Measurements from ENCODE around the gene ADGRE3.

ADGRE3 gene, protein sequence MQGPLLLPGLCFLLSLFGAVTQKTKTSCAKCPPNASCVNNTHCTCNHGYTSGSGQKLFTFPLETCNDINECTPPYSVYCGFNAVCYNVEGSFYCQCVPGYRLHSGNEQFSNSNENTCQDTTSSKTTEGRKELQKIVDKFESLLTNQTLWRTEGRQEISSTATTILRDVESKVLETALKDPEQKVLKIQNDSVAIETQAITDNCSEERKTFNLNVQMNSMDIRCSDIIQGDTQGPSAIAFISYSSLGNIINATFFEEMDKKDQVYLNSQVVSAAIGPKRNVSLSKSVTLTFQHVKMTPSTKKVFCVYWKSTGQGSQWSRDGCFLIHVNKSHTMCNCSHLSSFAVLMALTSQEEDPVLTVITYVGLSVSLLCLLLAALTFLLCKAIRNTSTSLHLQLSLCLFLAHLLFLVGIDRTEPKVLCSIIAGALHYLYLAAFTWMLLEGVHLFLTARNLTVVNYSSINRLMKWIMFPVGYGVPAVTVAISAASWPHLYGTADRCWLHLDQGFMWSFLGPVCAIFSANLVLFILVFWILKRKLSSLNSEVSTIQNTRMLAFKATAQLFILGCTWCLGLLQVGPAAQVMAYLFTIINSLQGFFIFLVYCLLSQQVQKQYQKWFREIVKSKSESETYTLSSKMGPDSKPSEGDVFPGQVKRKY

DNA sequence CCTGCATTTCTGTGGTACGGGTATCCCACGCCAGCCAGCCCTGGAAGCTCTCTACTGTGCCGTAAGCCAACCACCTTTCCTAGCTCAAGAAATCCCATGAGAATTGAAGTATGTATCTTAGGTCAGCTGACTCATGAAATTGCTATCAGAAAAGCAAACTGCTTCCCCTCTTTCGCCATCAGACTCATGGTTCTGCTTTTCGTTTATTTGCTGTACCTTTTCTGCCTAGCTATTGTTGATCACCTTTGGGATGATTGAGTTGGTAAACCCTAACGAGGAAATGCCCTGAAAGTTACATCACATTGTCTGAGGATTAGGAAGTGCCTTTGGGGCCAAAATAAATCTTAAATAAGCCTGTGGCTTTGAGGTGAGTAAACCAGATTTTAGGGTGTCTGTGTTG lies at the start of gene ADGRE3:
ADGRE3 (minus strand) TSS at position 81 of the 400 bp plus-strand sequence; CDS start at position 7, 74 bp downstream.
- H3K9me3 Mint-ChIP-seq = no peaks in the 10 kb centered on the region
- H3K27ac Mint-ChIP-seq = no peak within 1 kb of the TSS
- peaks cover 4% of the 10 kb centered on the region for H3K36me3 Mint-ChIP-seq (ENCODE audit: low read depth)
- H3K4me3 Mint-ChIP-seq = no peak within 1 kb of the TSS
- H3K27me3 Mint-ChIP-seq = peaks cover 35% of the 10 kb centered on the region
- H3K4me1 Mint-ChIP-seq (ENCODE audit: low read depth) = peaks cover 19% of the 10 kb centered on the region

DNA sequence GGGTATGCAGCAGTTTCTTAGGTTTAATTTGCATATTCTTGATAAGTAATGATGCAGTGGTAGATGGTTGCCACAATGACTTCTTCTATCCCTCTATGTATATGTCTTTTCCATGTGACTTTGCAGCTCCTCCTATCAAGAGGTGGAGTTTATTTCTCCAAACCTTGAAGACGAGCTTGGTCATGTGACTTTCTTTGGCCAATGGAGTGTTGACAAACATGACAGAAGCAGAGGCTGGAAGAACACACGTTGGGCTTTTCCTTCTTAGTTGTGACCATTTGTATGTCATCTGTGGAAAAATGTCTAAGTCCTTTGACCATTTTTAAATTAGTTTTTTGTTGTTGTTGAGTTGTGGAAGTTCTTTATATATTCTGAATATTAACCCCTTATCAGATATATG lies 47.5 kb upstream of the ADGRE3 start:
- no peak overlapping the region for H3K27ac Mint-ChIP-seq
- no peaks in the 10 kb centered on the region for H3K27me3 Mint-ChIP-seq
- peaks cover 59% of the 10 kb centered on the region for H3K9me3 Mint-ChIP-seq
- peaks cover 83% of the 10 kb centered on the region for H3K36me3 Mint-ChIP-seq (ENCODE audit: low read depth)
- H3K4me3 Mint-ChIP-seq = no peak overlapping the region
- H3K4me1 Mint-ChIP-seq (ENCODE audit: low read depth) = no peaks in the 10 kb centered on the region

DNA sequence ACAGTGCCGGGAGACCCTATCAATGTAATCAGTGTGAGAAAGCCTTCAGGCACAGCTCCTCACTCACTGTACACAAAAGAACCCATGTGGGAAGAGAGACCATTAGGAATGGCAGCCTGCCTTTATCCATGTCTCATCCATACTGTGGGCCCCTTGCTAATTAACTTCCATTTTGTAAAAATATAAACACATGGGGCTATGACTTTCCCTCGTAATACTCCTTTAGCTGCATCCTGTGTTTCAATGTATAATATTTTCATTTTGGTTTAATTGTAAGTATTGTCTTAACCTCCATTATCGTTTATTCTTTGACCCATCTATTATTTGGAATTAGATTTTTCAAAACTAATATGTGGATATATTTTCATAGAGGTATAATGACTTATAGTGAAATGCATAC lies 44.5 kb upstream of the ADGRE3 start:
- Mint-ChIP-seq H3K27me3 (no peaks in the 10 kb centered on the region), H3K9me3 (peaks cover 63% of the 10 kb centered on the region), H3K36me3 (ENCODE audit: low read depth) (peaks cover 98% of the 10 kb centered on the region), H3K27ac (no peak overlapping the region), H3K4me1 (ENCODE audit: low read depth) (no peaks in the 10 kb centered on the region), H3K4me3 (no peak overlapping the region)

DNA sequence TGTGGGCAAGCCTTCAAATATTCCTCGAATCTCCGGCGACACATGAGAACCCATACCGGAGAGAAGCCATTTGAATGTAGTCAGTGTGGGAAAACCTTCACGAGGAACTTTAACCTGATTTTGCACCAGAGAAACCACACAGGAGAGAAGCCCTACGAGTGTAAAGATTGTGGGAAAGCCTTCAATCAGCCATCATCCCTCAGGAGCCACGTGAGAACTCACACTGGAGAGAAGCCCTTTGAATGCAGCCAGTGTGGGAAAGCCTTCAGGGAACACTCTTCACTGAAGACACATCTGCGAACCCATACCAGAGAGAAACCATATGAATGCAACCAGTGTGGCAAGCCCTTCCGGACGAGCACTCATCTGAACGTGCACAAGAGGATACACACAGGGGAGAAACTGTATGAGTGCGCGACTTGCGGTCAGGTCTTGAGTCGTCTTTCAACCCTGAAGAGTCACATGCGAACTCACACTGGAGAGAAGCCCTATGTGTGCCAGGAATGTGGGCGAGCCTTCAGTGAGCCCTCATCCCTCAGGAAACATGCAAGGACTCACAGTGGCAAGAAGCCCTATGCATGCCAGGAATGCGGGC lies 44.0 kb upstream of the ADGRE3 start:
- peaks cover 98% of the 10 kb centered on the region for H3K36me3 Mint-ChIP-seq (ENCODE audit: low read depth)
- no peaks in the 10 kb centered on the region for H3K4me1 Mint-ChIP-seq (ENCODE audit: low read depth)
- H3K27me3 Mint-ChIP-seq = no peaks in the 10 kb centered on the region
- H3K9me3 Mint-ChIP-seq = peaks cover 68% of the 10 kb centered on the region
- no peak overlapping the region for H3K27ac Mint-ChIP-seq
- no peak overlapping the region for H3K4me3 Mint-ChIP-seq

DNA sequence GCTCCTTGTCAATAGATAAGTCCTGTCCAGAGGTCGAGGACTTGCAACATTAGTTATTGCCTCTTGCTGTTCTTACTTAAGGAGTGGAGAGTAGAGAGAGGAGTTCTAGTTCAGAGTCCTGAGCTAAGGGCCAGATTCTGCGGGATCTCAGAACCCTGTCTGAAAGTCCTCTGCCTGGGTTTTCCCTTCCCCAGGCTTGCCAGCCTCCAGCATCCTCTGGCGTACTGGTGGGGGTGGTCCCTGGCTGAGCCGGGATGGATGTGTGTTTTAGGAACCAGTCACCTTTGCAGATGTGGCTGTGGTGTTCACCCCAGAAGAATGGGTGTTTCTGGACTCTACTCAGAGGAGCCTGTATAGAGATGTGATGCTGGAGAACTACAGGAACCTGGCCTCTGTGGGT lies 41.2 kb upstream of the ADGRE3 start:
- H3K27me3 Mint-ChIP-seq = no peaks in the 10 kb centered on the region
- peaks cover 97% of the 10 kb centered on the region for H3K36me3 Mint-ChIP-seq (ENCODE audit: low read depth)
- H3K4me3 Mint-ChIP-seq = no peak overlapping the region
- no peak overlapping the region for H3K27ac Mint-ChIP-seq
- H3K4me1 Mint-ChIP-seq (ENCODE audit: low read depth) = no peaks in the 10 kb centered on the region
- peaks cover 71% of the 10 kb centered on the region for H3K9me3 Mint-ChIP-seq

DNA sequence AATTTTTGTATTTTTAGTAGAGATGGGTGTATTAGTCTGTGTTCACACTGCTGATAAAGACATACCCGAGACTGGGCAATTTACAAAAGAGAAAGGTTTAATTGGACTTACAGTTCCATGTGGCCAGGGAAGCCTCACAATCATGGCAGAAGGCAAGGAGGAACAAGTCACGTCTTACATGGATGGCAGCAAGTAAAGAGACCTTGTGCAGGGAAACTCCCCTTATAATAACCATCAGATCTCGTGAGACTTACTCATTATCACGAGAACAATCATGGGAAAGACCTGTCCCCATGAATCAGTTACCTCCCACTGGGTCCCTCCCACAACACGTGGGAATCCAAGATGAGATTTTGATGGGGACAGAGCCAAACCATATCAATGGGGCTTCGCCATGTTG lies 29.8 kb upstream of the ADGRE3 start:
- Mint-ChIP-seq H3K27ac (no peak overlapping the region), H3K9me3 (no peaks in the 10 kb centered on the region), H3K4me1 (ENCODE audit: low read depth) (no peaks in the 10 kb centered on the region), H3K4me3 (no peak overlapping the region), H3K36me3 (ENCODE audit: low read depth) (peaks cover 78% of the 10 kb centered on the region), H3K27me3 (no peaks in the 10 kb centered on the region)

DNA sequence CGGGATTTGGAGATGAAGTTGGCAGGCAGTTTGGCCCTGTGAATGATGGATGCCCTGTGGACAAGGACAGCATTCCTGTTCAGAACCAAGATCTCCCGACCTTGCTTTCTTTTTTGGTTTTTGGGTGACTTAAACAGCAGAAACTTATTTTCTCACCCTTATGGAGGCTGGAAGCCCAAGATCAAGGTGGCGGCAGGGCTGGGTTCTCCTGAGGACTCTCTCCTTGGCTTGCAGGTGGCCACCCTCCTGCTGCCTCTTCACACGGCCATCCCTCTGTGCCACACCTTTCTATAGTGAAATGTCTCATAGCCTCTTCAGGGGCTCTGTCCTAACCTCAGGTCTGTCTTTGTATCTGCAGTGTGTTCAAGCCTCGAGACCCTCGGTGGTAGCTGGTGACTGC lies 29.2 kb upstream of the ADGRE3 start:
- H3K4me3 Mint-ChIP-seq = no peak overlapping the region
- H3K36me3 Mint-ChIP-seq (ENCODE audit: low read depth) = peaks cover 77% of the 10 kb centered on the region
- H3K9me3 Mint-ChIP-seq = no peaks in the 10 kb centered on the region
- no peaks in the 10 kb centered on the region for H3K27me3 Mint-ChIP-seq
- H3K4me1 Mint-ChIP-seq (ENCODE audit: low read depth) = no peaks in the 10 kb centered on the region
- H3K27ac Mint-ChIP-seq = no peak overlapping the region

DNA sequence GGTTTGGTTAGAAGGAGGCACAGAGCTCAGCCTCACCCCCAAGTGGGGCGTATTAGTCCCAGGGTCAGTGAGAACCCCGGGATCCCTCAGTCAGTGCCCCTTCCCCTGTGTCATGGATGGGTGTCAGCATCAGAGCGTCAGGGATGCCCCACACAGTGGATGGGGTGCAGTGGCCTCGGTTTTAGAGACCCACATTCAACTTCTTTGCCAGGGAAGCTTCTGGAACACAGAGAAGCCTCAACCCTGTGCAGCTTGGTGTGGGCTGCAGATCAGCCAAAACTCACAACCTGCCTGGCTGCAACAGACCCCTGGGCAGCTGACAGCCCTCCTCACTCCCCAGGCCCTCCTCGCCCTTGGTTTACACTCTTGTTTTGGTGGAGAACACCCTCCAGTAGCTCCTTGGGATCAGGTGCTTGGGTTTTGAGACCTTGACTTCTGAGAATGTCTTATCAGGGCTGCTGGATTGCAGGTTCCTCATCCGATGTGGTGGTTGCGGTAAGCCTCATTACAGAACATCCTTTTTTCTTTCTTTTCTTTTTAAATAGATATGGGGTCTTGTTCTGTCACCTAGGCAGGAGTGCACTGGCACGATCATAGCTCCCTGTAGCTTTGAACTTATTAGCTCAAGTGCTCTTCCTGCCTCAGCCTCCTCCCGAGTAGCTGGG lies 26.2 kb upstream of the ADGRE3 start:
- no peaks in the 10 kb centered on the region for H3K9me3 Mint-ChIP-seq
- H3K27ac Mint-ChIP-seq = no peak overlapping the region
- H3K4me1 Mint-ChIP-seq (ENCODE audit: low read depth) = no peaks in the 10 kb centered on the region
- H3K27me3 Mint-ChIP-seq = no peaks in the 10 kb centered on the region
- H3K4me3 Mint-ChIP-seq = no peak overlapping the region
- H3K36me3 Mint-ChIP-seq (ENCODE audit: low read depth) = peaks cover 67% of the 10 kb centered on the region

DNA sequence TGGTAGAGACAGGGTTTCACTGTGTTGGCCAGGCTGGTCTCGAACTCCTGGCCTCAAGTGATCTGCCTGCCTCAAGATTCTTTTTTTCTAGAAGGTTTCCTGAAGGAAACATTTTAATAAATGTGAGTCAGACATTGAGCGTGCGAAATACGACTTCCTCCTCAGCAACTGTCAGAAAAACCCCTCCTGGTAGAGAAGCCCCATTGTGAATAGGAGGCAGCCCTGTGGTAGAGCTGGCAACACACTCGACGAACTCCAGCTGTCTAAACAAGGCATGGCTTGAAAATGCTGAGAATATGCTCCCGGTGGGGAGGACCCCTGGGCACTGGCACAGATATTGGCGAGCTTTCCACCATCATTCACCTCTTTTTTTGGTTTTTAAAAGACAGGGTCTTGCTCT lies 25.0 kb upstream of the ADGRE3 start:
- H3K4me3 Mint-ChIP-seq = no peak overlapping the region
- H3K36me3 Mint-ChIP-seq (ENCODE audit: low read depth) = peaks cover 64% of the 10 kb centered on the region
- no peak overlapping the region for H3K27ac Mint-ChIP-seq
- H3K4me1 Mint-ChIP-seq (ENCODE audit: low read depth) = no peaks in the 10 kb centered on the region
- H3K27me3 Mint-ChIP-seq = no peaks in the 10 kb centered on the region
- no peaks in the 10 kb centered on the region for H3K9me3 Mint-ChIP-seq

DNA sequence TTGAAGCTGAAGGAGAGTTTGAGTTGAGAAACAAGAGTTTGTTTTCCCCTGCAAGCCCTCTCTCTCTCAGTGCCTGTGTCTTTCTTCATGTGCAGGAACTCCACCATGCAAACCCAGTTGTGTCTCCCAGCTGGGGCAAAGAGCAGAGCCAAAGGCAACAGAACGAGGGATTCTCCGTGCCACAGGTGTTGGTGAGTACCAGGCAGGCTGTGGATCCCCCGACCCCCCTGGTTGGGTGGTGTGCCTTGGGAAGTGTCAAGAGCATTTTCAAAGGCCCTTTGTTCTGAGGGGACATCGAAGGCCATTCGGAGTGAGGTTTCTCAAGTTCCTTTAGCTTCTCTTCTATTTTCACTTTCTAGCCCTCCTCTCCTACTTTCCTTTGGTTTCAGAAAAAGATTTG lies 20.8 kb upstream of the ADGRE3 start:
- H3K27ac Mint-ChIP-seq = no peak overlapping the region

DNA sequence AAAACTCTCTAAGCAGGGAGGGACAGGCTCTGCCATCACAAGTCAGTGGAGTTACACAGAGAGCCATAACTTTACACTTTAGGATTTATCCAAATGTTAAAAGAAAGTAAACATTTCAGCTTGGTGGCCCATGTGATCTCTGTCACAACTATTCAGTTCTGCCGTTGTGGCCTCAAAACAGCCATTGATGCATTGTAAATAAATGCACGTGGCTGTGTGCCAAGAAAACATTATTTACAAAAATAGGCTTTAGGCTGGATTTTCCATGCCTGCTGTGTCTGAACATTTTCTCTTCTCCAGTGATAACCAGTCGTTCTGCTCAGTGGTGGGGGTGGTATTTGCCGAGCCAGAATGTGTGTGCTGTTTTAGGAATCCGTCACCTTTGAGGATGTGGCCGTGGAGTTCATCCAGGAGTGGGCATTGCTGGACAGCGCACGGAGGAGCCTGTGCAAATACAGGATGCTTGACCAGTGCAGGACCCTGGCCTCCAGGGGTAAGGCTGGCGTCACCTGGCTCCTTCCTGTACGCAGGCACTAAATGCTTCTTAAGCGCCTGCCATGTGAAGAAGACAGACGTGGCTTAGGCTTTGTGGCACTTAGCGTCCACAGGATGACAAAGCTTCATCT lies 20.1 kb upstream of the ADGRE3 start:
- Mint-ChIP-seq H3K36me3 (ENCODE audit: low read depth) (peaks cover 31% of the 10 kb centered on the region), H3K4me3 (no peak overlapping the region), H3K4me1 (ENCODE audit: low read depth) (peaks cover 18% of the 10 kb centered on the region), H3K27me3 (no peaks in the 10 kb centered on the region), H3K27ac (no peak overlapping the region), H3K9me3 (no peaks in the 10 kb centered on the region)

More for the DNA sequence above, 20.8 kb upstream of the ADGRE3 start:
- H3K4me1 Mint-ChIP-seq (ENCODE audit: low read depth) = peaks cover 14% of the 10 kb centered on the region
- H3K4me3 Mint-ChIP-seq = no peak overlapping the region
- no peaks in the 10 kb centered on the region for H3K9me3 Mint-ChIP-seq
- H3K36me3 Mint-ChIP-seq (ENCODE audit: low read depth) = peaks cover 32% of the 10 kb centered on the region
- no peaks in the 10 kb centered on the region for H3K27me3 Mint-ChIP-seq

DNA sequence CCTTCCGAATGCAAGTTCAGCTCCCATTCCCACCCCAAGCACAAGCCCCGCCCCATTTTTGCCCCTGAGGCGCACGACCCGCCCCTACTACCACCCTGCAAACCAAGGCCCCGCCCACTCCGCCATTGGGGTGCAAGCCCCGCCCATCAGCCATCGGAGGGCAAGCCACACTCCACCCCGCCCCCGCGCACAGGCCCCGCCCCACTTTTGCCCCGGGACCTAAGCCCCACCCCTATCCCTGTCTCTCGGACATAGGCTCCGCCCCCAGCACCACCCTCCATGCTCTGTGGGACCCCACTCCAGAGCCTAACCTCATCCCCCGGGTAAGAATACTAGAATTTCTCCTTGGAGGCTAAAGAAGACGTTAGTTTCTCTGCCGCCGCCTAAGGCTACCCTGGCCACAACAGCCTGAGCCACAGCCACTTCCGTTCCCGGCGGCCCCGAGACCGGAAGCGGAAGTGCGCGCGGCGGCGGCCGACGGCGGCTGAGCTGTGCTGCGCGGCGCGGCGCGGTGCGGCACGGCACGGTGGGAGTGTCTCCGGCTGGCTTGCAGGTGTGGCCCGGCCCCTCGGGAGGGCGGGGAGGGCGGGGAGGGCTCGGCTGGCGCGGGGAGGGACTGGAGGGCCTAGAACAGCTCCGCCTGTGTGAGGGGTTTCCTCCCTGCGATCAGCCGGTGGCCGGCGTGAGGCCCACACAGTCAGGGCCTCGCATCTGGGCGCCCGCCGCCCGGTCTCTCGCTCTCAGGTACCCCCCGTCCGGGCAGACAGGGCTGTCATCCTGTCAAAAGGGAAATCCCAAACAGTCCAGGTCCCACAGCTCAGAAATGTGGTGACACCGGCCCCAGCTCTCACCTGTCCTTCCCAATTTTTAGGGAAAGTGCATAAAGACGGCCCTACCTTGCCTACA lies 15.2 kb upstream of the ADGRE3 start, which contains the start of gene ZNF333:
ZNF333 (plus strand) TSS at position 451 of the 906 bp plus-strand sequence. CDS start 3,444 bp downstream, outside the sequence.
- Mint-ChIP-seq H3K36me3 (ENCODE audit: low read depth) (peaks cover 6% of the 10 kb centered on the region), H3K27me3 (no peaks in the 10 kb centered on the region), H3K27ac (peak within 1 kb of the TSS; percentile 97), H3K9me3 (no peaks in the 10 kb centered on the region), H3K4me1 (ENCODE audit: low read depth) (peaks cover 29% of the 10 kb centered on the region), H3K4me3 (peak within 1 kb of the TSS; percentile 88)

DNA sequence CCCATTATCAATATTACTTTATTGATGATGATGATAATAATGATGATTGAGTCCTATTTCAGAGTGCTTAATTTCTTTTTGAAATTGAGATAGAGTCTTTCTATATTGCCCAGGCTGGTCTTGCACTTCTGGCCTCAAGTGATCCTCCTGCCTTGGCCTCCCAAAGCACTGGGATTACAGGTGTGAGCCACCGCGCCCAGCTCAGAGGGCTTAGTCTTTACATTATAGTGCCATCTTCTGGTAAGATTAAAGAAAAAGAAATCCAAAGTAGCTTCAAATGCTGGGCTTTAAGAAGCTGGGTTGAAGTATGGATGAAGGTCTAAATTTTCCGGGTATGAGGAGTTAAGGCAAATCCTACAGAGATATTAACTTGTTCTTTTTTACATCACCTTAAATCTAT lies 11.8 kb upstream of the ADGRE3 start:
- no peaks in the 10 kb centered on the region for H3K36me3 Mint-ChIP-seq (ENCODE audit: low read depth)
- no peak overlapping the region for H3K4me3 Mint-ChIP-seq
- H3K9me3 Mint-ChIP-seq = no peaks in the 10 kb centered on the region
- H3K27ac Mint-ChIP-seq = peak overlapping the region; percentile 8
- peaks cover 24% of the 10 kb centered on the region for H3K4me1 Mint-ChIP-seq (ENCODE audit: low read depth)
- H3K27me3 Mint-ChIP-seq = no peaks in the 10 kb centered on the region

DNA sequence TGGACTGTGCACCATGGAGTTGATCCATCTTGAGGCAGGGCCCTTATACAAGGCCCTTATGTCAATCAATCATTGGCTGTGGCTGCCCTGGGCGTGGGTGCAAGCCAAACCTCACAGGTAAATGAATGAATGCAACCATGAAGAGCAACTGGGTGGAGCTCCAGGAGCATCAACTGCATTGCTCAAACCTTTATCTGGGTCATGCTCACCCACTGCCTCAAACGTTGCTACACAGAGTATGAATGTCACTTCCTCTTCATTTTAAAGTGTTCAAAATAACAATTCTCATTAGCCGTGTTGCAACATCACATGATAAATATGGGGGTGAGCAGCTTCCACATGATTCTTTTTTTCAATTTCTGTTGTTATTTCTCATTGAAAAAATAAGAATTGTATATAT lies 8.8 kb upstream of the ADGRE3 start:
- Mint-ChIP-seq H3K4me1 (ENCODE audit: low read depth) (peaks cover 4% of the 10 kb centered on the region), H3K9me3 (no peaks in the 10 kb centered on the region), H3K27me3 (no peaks in the 10 kb centered on the region), H3K27ac (no peak overlapping the region), H3K36me3 (ENCODE audit: low read depth) (no peaks in the 10 kb centered on the region), H3K4me3 (no peak overlapping the region)
